Liver (tissue), 9 donors: ENCODE results near the gene PLAU. TPM values are rescaled to one million over a fixed set of nuclear protein-coding genes. Genes with fewer than 3 reads are reported as not detected.

Source experiments
- DNase-seq: peaks from one replicate; pipeline ENCODE4 v3.0.0-alpha.2; 2017; ENCODE audit warnings: low spot score
- H3K27ac ChIP-seq, 2 donors: one replicate each; pipeline ENCODE4 v1.7.0; 2013; ENCODE audit warnings: inconsistent platforms in 2 of 2, low read length in 2 of 2, control low read depth in 1 of 2, low read depth in 1 of 2, mild to moderate bottlenecking in 1 of 2
- H3K27me3 ChIP-seq, 4 donors: one replicate each; pipeline versions ENCODE4 v1.6.1 to v1.7.0; 2013; ENCODE audit warnings: low read length in 3 of 4, inconsistent platforms in 1 of 4, mild to moderate bottlenecking in 1 of 4, moderate library complexity in 1 of 4; ENCODE audit not compliant: control insufficient read depth in 4 of 4, insufficient read depth in 4 of 4
- H3K36me3 ChIP-seq, 4 donors: one replicate each; pipeline versions ENCODE4 v1.6.1 to v1.7.0; 2013; ENCODE audit warnings: low read length in 3 of 4, mild to moderate bottlenecking in 3 of 4, low read depth in 1 of 4, moderate library complexity in 1 of 4; ENCODE audit not compliant: control insufficient read depth in 4 of 4, insufficient read depth in 3 of 4
- H3K4me1 ChIP-seq, 4 donors: one replicate each; pipeline versions ENCODE4 v1.6.1 to v1.7.0; 2013; ENCODE audit warnings: low read length in 3 of 4, mild to moderate bottlenecking in 3 of 4, moderate library complexity in 1 of 4; ENCODE audit not compliant: control insufficient read depth in 4 of 4, insufficient read depth in 4 of 4
- H3K4me3 ChIP-seq, 3 donors: one replicate each; pipeline versions ENCODE4 v1.6.1 to v1.7.0; 2013; ENCODE audit warnings: low read length in 3 of 3, control low read depth in 1 of 3, low read depth in 1 of 3, mild to moderate bottlenecking in 1 of 3
- H3K9ac ChIP-seq, 2 donors: one replicate each; pipeline ENCODE4 v1.7.0; 2013; ENCODE audit warnings: low read length in 2 of 2, mild to moderate bottlenecking in 2 of 2, moderate library complexity in 2 of 2, control low read depth in 1 of 2, low read depth in 1 of 2
- H3K9me3 ChIP-seq, 4 donors: one replicate each; pipeline versions ENCODE4 v1.6.1 to v1.7.0; 2013; ENCODE audit warnings: low read length in 3 of 4; ENCODE audit not compliant: control insufficient read depth in 4 of 4
- CTCF ChIP-seq: fragments of 150-350 bp; IDR thresholded peaks from 2 replicates; pipeline ENCODE4 v1.5.1; 2017; ENCODE audit warnings: improper control_type of control experiment, low read depth, low read length; ENCODE audit not compliant: missing input control
- EGR1 ChIP-seq, 2 donors: IDR thresholded peaks; 2 replicates each; pipeline ENCODE4 v1.6.1; 2016 to 2018; ENCODE audit warnings: antibody characterized with exemption in 2 of 2, low read depth in 2 of 2
- FOXA1 ChIP-seq: IDR thresholded peaks from 2 replicates; pipeline ENCODE4 v1.6.1; 2016; ENCODE audit warnings: antibody characterized with exemption
- FOXA2 ChIP-seq: IDR thresholded peaks from 2 replicates; pipeline ENCODE4 v1.6.1; 2016; ENCODE audit warnings: antibody characterized with exemption
- GABPA ChIP-seq, 2 donors: IDR thresholded peaks in 1 of 2; conservative IDR thresholded peaks in 1 of 2; 2 replicates each; pipeline ENCODE4 v1.6.1; 2016; ENCODE audit warnings: antibody characterized with exemption in 2 of 2, mild to moderate bottlenecking in 1 of 2, moderate library complexity in 1 of 2
- HNF4A ChIP-seq, 2 donors: conservative IDR thresholded peaks; 2 replicates each; pipeline ENCODE4 v1.6.1; 2016; ENCODE audit warnings: antibody characterized with exemption in 2 of 2, mild to moderate bottlenecking in 2 of 2
- HNF4G ChIP-seq: IDR thresholded peaks from 2 replicates; pipeline ENCODE4 v1.6.1; 2016; ENCODE audit warnings: antibody characterized with exemption
- JUND ChIP-seq, 2 donors: IDR thresholded peaks; 2 replicates each; pipeline ENCODE4 v1.6.1; 2016; ENCODE audit warnings: antibody characterized with exemption in 2 of 2
- MAX ChIP-seq: IDR thresholded peaks from 2 replicates; pipeline ENCODE4 v1.6.1; 2016; ENCODE audit warnings: antibody characterized with exemption
- NR2F2 ChIP-seq: IDR thresholded peaks from 2 replicates; pipeline ENCODE4 v1.6.1; 2016; ENCODE audit warnings: antibody characterized with exemption
- RAD21 ChIP-seq, 2 donors: IDR thresholded peaks; 2 replicates each; pipeline ENCODE4 v1.6.1; 2016; ENCODE audit warnings: antibody characterized with exemption in 2 of 2, mild to moderate bottlenecking in 2 of 2
- RXRA ChIP-seq, 2 donors: IDR thresholded peaks; 2 replicates each; pipeline ENCODE4 v1.6.1; 2017 to 2018; ENCODE audit warnings: antibody characterized with exemption in 2 of 2, mild to moderate bottlenecking in 1 of 2
- SP1 ChIP-seq: IDR thresholded peaks from 2 replicates; pipeline ENCODE4 v1.6.1; 2018; ENCODE audit warnings: antibody characterized with exemption, mild to moderate bottlenecking
- TAF1 ChIP-seq: conservative IDR thresholded peaks from 2 replicates; pipeline ENCODE4 v1.6.1; 2016; ENCODE audit warnings: antibody characterized with exemption, mild to moderate bottlenecking
- WGBS: extraction: QIAGEN DNeasy Blood & Tissue Kit; methylation state at CpG from one replicate; pipeline ENCODE4 v1.1.7; 2013; 5-methylcytosine and 5-hydroxymethylcytosine counted together
- polyA plus RNA-seq, 2 donors: library from polyadenylated mRNA; stranded (reverse) in 1 of 2; unstranded in 1 of 2; fragments of 200-250 nt in 1 of 2; fragments of >200 nt in 1 of 2; fragmentation: Nextera tagmentation in 1 of 2; extraction: Ambion mirVana in 1 of 2; gene quantifications; one replicate each; pipeline versions ENCODE4 v1.2.1 to v1.2.3, GENCODE V29; 2013 to 2015
- total RNA-seq, 2 donors: library from RNA; depleted of rRNA; stranded (reverse); fragments of >200 nt; gene quantifications; one replicate each; pipeline ENCODE4 v1.2.3, GENCODE V29; 2014
- TF ChIP-seq, protein P1 (sequence below): IDR thresholded peaks from 2 replicates; pipeline ENCODE4 v1.6.1; 2016; ENCODE audit warnings: antibody characterized with exemption
- TF ChIP-seq, protein P2 (sequence below): IDR thresholded peaks from 2 replicates; pipeline ENCODE4 v1.6.1; 2016; ENCODE audit warnings: antibody characterized with exemption, mild to moderate bottlenecking
- TF ChIP-seq, protein P3 (sequence below): IDR thresholded peaks from 2 replicates; pipeline ENCODE4 v1.6.1; 2016; ENCODE audit warnings: antibody characterized with exemption
- donor health status: healthy.
- donor health status: healthy.
- donor health status: healthy.
- donor health status: healthy.
- donor health status: healthy.

The PLAU gene
- total and polyA plus RNA-seq, 4 donors, result 0.40 to 1.0 (median 0.79) TPM

- 82% methylated on average over 8 of the region's 8 CpGs for WGBS
- Histone ChIP-seq H3K27ac (no peak overlapping the region), H3K4me1 (no peaks in the 10 kb centered on the region), H3K27me3 (no peaks in the 10 kb centered on the region), H3K4me3 (no peak overlapping the region), H3K36me3 (no peaks in the 10 kb centered on the region), H3K9ac (no peak overlapping the region), H3K9me3 (no peaks in the 10 kb centered on the region)
- TF ChIP-seq CTCF, result no peak
- TF ChIP-seq, protein P1, sequence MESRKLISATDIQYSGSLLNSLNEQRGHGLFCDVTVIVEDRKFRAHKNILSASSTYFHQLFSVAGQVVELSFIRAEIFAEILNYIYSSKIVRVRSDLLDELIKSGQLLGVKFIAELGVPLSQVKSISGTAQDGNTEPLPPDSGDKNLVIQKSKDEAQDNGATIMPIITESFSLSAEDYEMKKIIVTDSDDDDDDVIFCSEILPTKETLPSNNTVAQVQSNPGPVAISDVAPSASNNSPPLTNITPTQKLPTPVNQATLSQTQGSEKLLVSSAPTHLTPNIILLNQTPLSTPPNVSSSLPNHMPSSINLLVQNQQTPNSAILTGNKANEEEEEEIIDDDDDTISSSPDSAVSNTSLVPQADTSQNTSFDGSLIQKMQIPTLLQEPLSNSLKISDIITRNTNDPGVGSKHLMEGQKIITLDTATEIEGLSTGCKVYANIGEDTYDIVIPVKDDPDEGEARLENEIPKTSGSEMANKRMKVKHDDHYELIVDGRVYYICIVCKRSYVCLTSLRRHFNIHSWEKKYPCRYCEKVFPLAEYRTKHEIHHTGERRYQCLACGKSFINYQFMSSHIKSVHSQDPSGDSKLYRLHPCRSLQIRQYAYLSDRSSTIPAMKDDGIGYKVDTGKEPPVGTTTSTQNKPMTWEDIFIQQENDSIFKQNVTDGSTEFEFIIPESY, result no peak
- TF ChIP-seq JUND (IDR thresholded peaks at IDR 0.05), result no peak
- no peak for TF ChIP-seq FOXA1
- TF ChIP-seq, protein P2, sequence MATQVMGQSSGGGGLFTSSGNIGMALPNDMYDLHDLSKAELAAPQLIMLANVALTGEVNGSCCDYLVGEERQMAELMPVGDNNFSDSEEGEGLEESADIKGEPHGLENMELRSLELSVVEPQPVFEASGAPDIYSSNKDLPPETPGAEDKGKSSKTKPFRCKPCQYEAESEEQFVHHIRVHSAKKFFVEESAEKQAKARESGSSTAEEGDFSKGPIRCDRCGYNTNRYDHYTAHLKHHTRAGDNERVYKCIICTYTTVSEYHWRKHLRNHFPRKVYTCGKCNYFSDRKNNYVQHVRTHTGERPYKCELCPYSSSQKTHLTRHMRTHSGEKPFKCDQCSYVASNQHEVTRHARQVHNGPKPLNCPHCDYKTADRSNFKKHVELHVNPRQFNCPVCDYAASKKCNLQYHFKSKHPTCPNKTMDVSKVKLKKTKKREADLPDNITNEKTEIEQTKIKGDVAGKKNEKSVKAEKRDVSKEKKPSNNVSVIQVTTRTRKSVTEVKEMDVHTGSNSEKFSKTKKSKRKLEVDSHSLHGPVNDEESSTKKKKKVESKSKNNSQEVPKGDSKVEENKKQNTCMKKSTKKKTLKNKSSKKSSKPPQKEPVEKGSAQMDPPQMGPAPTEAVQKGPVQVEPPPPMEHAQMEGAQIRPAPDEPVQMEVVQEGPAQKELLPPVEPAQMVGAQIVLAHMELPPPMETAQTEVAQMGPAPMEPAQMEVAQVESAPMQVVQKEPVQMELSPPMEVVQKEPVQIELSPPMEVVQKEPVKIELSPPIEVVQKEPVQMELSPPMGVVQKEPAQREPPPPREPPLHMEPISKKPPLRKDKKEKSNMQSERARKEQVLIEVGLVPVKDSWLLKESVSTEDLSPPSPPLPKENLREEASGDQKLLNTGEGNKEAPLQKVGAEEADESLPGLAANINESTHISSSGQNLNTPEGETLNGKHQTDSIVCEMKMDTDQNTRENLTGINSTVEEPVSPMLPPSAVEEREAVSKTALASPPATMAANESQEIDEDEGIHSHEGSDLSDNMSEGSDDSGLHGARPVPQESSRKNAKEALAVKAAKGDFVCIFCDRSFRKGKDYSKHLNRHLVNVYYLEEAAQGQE, result no peak
- no peak for TF ChIP-seq HNF4G
- no peak for TF ChIP-seq RXRA (IDR thresholded peaks at IDR 0.05)
- no peak for TF ChIP-seq NR2F2
- TF ChIP-seq FOXA2, result no peak
- no peak for TF ChIP-seq EGR1 (IDR thresholded peaks at IDR 0.05; ENCODE audit: low read depth in 2 of 2)
- no peak for DNase-seq
These were observed 17.5 kb upstream of the PLAU start for GRCh38 chr10:73893426-73893825.

DNA sequence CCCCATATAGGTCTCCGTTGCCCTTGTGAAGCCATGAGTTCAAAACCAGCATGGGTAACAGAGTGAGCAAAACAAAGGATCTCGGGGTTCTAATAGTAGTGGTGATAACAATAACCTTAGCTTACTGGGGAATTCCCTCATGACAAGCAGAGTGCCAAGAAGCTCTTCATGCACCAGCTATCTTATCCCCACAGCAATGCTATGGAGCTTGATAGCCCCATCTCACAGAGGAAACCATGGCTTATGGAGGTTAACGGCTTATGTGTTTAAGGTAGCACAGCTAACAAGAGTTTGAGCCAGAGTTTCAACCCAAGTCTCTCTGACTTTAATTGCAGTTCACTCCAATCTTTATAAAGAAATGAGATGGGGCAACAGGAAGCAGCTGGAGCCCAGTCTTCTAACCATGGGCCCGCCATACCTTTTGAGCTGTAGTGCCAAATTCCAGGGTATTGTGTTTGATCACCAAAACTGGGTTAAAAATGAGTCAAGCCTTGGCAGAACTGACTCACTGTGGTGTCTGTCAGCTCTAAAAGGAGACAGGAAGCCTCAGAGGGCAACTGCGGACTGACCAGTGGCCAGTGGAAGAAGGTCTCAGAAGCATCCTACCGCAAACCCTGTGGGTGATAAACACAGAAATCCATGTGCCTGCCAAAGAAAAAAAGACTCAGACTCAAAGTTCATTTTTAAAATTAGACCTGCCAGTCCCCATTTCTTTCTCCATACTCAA lies 16.5 kb upstream of the PLAU start:
- no peaks in the 10 kb centered on the region for H3K36me3 ChIP-seq
- no peaks in the 10 kb centered on the region for H3K9me3 ChIP-seq
- 70% methylated on average over 6 of the region's 6 CpGs for WGBS
- H3K4me3 ChIP-seq, result no peak overlapping the region
- DNase-seq, result no peak
- no peak overlapping the region for H3K27ac ChIP-seq
- H3K9ac ChIP-seq, result no peak overlapping the region
- no peaks in the 10 kb centered on the region for H3K27me3 ChIP-seq
- H3K4me1 ChIP-seq, result no peaks in the 10 kb centered on the region
- TF ChIP-seq FOXA1 (no peak), RXRA (IDR thresholded peaks at IDR 0.05) (no peak), JUND (IDR thresholded peaks at IDR 0.05) (no peak), GABPA (IDR thresholded peaks at IDR 0.05 in 1 of 2, conservative IDR thresholded peaks at IDR 0.05 in 1 of 2) (no peak), MAX (no peak), EGR1 (IDR thresholded peaks at IDR 0.05; ENCODE audit: low read depth in 2 of 2) (no peak), RAD21 (IDR thresholded peaks at IDR 0.05) (no peak), NR2F2 (no peak), FOXA2 (no peak), HNF4G (no peak), HNF4A (conservative IDR thresholded peaks at IDR 0.05) (no peak), SP1 (no peak), TAF1 (no peak)
- TF ChIP-seq, protein P1, result no peak
- TF ChIP-seq, protein P2, result no peak
- TF ChIP-seq, protein P3, sequence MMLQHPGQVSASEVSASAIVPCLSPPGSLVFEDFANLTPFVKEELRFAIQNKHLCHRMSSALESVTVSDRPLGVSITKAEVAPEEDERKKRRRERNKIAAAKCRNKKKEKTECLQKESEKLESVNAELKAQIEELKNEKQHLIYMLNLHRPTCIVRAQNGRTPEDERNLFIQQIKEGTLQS, result no peak
